ENCODE data around the gene NARS2.
"Not testable (repeated sequence)": the region's sequence is repeated elsewhere in the genome, so short reads cannot be mapped to it uniquely, and the experiment has no call there.

The NARS2 gene

DNA sequence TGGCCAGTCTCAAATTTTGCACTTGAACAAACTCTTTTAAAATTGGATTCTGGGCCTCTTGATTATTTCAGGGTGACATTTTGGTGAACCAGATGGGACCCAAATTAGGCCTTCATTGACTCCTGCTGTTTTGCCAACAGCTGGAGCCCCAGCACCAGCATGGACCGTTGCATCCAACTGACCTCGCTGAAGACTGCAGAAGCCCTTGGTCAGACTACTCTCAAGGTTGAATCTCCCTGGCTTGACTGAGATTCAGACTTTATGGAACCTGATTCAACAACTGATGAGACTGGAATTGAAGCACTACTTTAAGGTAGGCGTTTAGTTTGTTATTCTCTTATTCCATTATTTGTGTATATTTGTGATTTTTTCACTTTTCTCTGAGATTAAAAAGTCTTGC lies 41.7 kb downstream of the NARS2 start:
- H3K4me3 ChIP-seq (ENCODE audit: low read depth, low read length), result no peak overlapping the region
- TF ChIP-seq CTCF (IDR thresholded peaks at IDR 0.05; ENCODE audit: low read depth, low read length) (no peak), MYC (IDR thresholded peaks at IDR 0.05; ENCODE audit: low read depth, low read length) (no peak), MAX (IDR thresholded peaks at IDR 0.05; ENCODE audit: low read depth, low read length) (no peak)
- no peak for DNase-seq (ENCODE audit: low read depth)

DNA sequence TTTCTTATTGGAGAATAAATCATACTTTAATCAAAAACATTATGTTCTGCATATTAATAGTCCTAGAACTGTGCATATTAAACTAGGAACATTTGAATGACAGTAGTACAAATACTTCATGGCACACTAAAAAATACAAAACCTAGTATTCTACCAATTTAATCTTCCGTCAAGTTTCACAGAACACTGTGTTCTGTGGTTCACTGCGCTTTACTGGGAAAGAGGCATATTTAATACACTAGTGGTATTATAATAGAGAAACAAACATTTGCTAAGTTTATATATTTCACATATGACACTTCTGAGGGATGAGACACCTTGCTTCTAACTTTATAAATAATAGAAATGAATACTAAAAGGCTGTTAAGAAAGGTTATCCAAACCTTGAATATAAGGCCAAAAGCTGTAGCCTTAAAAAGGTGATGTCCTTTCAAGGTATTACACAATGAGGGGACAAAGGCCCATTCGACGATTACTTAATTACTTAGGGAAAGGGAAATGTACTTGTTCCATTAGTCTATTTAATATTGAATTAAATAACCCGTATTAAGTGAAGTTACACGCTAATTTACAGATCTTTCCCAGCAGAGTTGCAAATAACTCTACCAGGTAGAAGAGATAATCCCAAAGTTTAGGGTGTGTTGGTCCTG lies 48.0 kb downstream of the NARS2 start:
- TF ChIP-seq POLR2A (IDR thresholded peaks at IDR 0.05; ENCODE audit: extremely low read depth, insufficient read length) (no peak), MAX (IDR thresholded peaks at IDR 0.05; ENCODE audit: low read depth, low read length) (no peak), MYC (IDR thresholded peaks at IDR 0.05; ENCODE audit: low read depth, low read length) (no peak)
- no peak for DNase-seq (ENCODE audit: low read depth)
- no peak overlapping the region for H3K4me3 ChIP-seq (ENCODE audit: low read depth, low read length)

GRCh38 chr11:78525720-78526119 lies 48.9 kb downstream of the NARS2 start:
- no peak overlapping the region for H3K4me3 ChIP-seq (ENCODE audit: low read depth, low read length)
- TF ChIP-seq MAX (IDR thresholded peaks at IDR 0.05; ENCODE audit: low read depth, low read length), result no peak
- TF ChIP-seq CTCF (IDR thresholded peaks at IDR 0.05; ENCODE audit: low read depth, low read length), result no peak
- TF ChIP-seq POLR2A (IDR thresholded peaks at IDR 0.05; ENCODE audit: extremely low read depth, insufficient read length), result no peak
- DNase-seq (ENCODE audit: low read depth), result no peak

DNA sequence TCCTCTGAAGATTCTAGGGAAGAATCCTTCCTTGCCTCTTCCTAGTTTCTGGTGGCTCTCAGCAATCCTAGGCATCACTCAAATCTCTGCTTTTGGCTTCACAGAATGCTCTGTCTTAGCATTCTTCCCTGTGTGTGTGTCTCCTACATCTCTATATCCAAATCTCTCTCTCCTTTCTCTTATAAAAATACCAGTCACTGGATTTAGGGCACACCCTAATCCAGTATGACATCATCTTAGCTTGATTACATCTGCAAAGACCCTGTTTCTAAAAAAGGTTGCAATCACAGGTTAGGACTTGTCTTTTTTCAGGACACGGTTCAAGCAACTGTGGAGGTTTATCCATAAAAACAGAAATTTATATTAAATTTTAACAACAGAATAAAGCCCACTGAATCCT lies 54.4 kb downstream of the NARS2 start:
- no peak for TF ChIP-seq MAX (IDR thresholded peaks at IDR 0.05; ENCODE audit: low read depth, low read length)
- no peak for TF ChIP-seq POLR2A (IDR thresholded peaks at IDR 0.05; ENCODE audit: extremely low read depth, insufficient read length)
- TF ChIP-seq CTCF (IDR thresholded peaks at IDR 0.05; ENCODE audit: low read depth, low read length), result no peak
- no peak for TF ChIP-seq MYC (IDR thresholded peaks at IDR 0.05; ENCODE audit: low read depth, low read length)
- DNase-seq (ENCODE audit: low read depth), result no peak
- H3K4me3 ChIP-seq (ENCODE audit: low read depth, low read length), result no peak overlapping the region

DNA sequence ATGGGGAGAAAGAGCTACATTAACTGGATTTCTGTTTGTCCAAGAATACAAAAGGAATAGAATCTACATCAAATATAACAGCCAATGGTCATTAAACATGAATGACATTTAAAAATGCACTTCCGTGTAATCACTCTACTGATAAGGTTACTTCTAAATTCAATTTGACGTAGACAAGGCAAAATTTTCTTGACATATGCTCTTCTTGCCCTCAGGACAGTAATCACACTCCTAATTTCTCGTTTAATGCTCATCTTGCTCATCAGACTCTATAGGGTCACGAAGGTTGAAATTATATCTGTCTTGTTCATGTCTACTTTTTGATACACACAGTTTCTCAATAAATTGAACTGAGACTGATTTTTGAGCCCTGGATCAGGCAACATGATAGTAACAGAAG lies 58.4 kb downstream of the NARS2 start:
- no peak overlapping the region for H3K4me3 ChIP-seq (ENCODE audit: low read depth, low read length)
- no peak for TF ChIP-seq MYC (IDR thresholded peaks at IDR 0.05; ENCODE audit: low read depth, low read length)
- DNase-seq (ENCODE audit: low read depth), result no peak

DNA sequence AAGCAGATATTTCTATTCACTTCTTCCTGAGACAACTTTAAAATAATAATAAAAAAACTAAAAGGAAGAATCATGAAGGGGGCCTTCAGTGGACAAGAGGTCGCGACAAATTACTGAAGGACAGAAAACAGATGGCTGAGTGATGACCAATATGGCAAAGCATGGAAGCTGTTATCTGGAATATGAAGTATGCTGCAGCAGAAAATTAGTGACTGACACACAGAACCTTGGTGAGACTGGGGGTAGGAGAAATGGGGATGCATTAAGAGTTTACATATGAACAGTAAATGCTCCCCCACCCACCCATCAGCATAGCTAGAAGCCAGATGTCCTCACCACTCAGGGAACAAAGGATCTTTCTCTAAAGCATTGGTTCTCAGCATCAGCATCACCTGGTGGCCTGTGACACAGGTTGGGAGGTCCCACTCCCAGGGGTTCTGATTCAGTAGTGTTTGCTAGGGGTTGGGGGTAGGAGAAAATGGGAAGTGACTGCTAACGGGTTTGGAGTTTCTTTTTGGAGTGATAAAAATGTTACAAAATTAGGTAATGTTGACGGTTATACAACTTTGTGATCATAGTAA lies 59.7 kb downstream of the NARS2 start:
- no peak for TF ChIP-seq CTCF (IDR thresholded peaks at IDR 0.05; ENCODE audit: low read depth, low read length)
- no peak for TF ChIP-seq MYC (IDR thresholded peaks at IDR 0.05; ENCODE audit: low read depth, low read length)
- TF ChIP-seq POLR2A (IDR thresholded peaks at IDR 0.05; ENCODE audit: extremely low read depth, insufficient read length), result no peak
- no peak for TF ChIP-seq MAX (IDR thresholded peaks at IDR 0.05; ENCODE audit: low read depth, low read length)
- no peak overlapping the region for H3K4me3 ChIP-seq (ENCODE audit: low read depth, low read length)
- no peak for DNase-seq (ENCODE audit: low read depth)

DNA sequence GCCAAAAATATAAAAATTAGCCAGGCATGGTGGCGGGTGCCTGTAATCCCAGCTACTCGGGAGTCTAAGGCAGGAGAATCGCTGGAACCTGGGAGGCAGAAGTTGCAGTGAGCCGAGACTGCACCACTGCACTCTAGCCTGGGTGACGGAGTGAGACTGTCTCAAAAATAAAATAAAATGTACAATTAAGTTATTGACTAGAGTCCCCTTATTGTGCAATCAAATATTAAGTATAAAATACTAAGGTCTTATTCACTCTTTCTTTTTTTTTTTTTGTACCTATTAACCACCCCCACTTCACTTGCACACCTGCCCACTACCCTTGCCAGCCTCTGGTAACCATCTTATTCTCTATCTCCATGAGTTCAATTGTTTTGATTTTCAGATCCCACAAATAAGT lies 61.6 kb downstream of the NARS2 start:
- not testable (repeated sequence) for H3K4me3 ChIP-seq (ENCODE audit: low read depth, low read length)

More for the DNA sequence above, 61.6 kb downstream of the NARS2 start:
- DNase-seq (ENCODE audit: low read depth), result not testable (repeated sequence)

Data from NB4 (cell line).